CD1c-positive myeloid dendritic cell (primary cell): ENCODE results near the gene GPR39.

Experiments
- DNase-seq: peaks from one replicate; pipeline ENCODE4 v3.0.0-alpha.2; 2016; ENCODE audit errors: extremely low spot score

Gene GPR39

GRCh38 chr2:132564065-132564464, 147.5 kb downstream of the GPR39 start:
- no peak for DNase-seq

GRCh38 chr2:132566379-132566778, 149.8 kb downstream of the GPR39 start:
- DNase-seq: no peak

GRCh38 chr2:132567682-132568081, 151.1 kb downstream of the GPR39 start:
- no peak for DNase-seq

- no peak for DNase-seq
Observed at GRCh38 chr2:132568656-132569055, 152.1 kb downstream of the GPR39 start.

GRCh38 chr2:132573444-132574007, 156.9 kb downstream of the GPR39 start:
- DNase-seq: no peak

- peak; percentile 90 for DNase-seq
Observed at GRCh38 chr2:132577686-132578085, 161.1 kb downstream of the GPR39 start.

- no peak for DNase-seq
Observed at GRCh38 chr2:132581591-132581990, 165.0 kb downstream of the GPR39 start.

- DNase-seq: no peak
Observed at GRCh38 chr2:132581991-132582738, 165.6 kb downstream of the GPR39 start.

GRCh38 chr2:132583666-132584360, 167.2 kb downstream of the GPR39 start:
- no peak for DNase-seq

GRCh38 chr2:132584976-132585817, 168.6 kb downstream of the GPR39 start:
- DNase-seq: no peak

GRCh38 chr2:132586101-132586511, 169.5 kb downstream of the GPR39 start:
- no peak for DNase-seq

GRCh38 chr2:132586835-132587234, 170.2 kb downstream of the GPR39 start:
- DNase-seq: no peak

GRCh38 chr2:132588576-132588975, 172.0 kb downstream of the GPR39 start:
- no peak for DNase-seq

GRCh38 chr2:132589111-132589830, 172.7 kb downstream of the GPR39 start:
- DNase-seq: no peak

GRCh38 chr2:132589966-132590365, 173.4 kb downstream of the GPR39 start:
- DNase-seq: no peak

- DNase-seq: no peak
Observed at GRCh38 chr2:132593171-132593570, 176.6 kb downstream of the GPR39 start.

- DNase-seq: no peak
Observed at GRCh38 chr2:132595186-132595585, 178.6 kb downstream of the GPR39 start.

- no peak for DNase-seq
Observed at GRCh38 chr2:132595693-132596092, 179.1 kb downstream of the GPR39 start.

- DNase-seq: no peak
Observed at GRCh38 chr2:132597166-132597565, 180.6 kb downstream of the GPR39 start.

- no peak for DNase-seq
Observed at GRCh38 chr2:132597831-132598230, 181.2 kb downstream of the GPR39 start.

- no peak for DNase-seq
Observed at GRCh38 chr2:132598536-132598935, 181.9 kb downstream of the GPR39 start.
